GM12891 (cell line): Measurements from ENCODE around the gene SSBP2.

Source experiments
- POLR2A ChIP-seq: IDR thresholded peaks from 2 replicates; pipeline ENCODE4 v1.6.1; 2011; ENCODE audit warnings: low read depth, low read length, control low read depth
- POLR2AphosphoS5 ChIP-seq: IDR thresholded peaks from 2 replicates; pipeline ENCODE4 v1.6.1; 2011; ENCODE audit warnings: low read depth, low read length, control low read depth
- POU2F2 ChIP-seq: IDR thresholded peaks from 2 replicates; pipeline ENCODE4 v1.6.1; 2011; ENCODE audit warnings: low read depth, mild to moderate bottlenecking, control low read depth, low read length, moderate library complexity
- SPI1 ChIP-seq: IDR thresholded peaks from 2 replicates; pipeline ENCODE4 v1.6.1; 2011; ENCODE audit warnings: low read depth, low read length, control low read depth
- TAF1 ChIP-seq: IDR thresholded peaks from 2 replicates; pipeline ENCODE4 v1.6.1; 2011; ENCODE audit warnings: low read depth, low read length, control low read depth

DNA sequence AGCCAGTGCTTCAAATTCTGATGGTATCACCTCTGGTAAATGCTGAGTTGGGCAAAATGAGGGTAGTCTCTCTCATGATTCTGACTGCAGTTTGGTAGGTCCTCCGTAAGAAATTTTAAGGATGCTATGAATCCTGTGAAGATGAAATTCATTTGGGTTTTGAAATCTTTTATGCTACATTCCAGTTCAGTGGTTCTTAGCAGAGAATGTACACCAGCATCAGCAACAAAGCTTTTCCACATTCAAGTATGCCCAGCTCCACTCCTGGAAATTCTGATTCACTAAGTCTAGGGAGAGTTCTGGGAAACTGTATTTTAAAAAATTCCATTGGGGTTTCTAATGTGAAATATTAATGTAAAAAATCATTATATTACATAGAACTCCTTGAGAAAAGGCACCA lies 323.3 kb downstream of the SSBP2 start:
- TF ChIP-seq POLR2AphosphoS5 (no peak), POLR2A (no peak), TAF1 (no peak), SPI1 (no peak), POU2F2 (no peak)
